Suprapubic skin (tissue), 4 donors: Measurements from ENCODE around the gene PEX6. TPM values are rescaled to one million over a fixed set of nuclear protein-coding genes. Genes with fewer than 3 reads are reported as not detected.
"Not testable (repeated sequence)": the region's sequence is repeated elsewhere in the genome, so short reads cannot be mapped to it uniquely, and the experiment has no call there.

ENCODE experiments used
- DNase-seq, 2 donors: peaks; one replicate each; pipeline ENCODE4 v3.0.0-alpha.2; 2019; ENCODE audit warnings: low spot score in 2 of 2
- H3K27ac ChIP-seq: fragments of 200-600 bp; sonication (generic); one replicate; pipeline ENCODE4 v1.5.1; 2019
- H3K27me3 ChIP-seq: fragments of 200-600 bp; sonication (generic); one replicate; pipeline ENCODE4 v1.5.1; 2019
- H3K36me3 ChIP-seq: fragments of 200-600 bp; sonication (generic); one replicate; pipeline ENCODE4 v1.5.1; 2019
- H3K4me1 ChIP-seq: fragments of 200-600 bp; sonication (generic); one replicate; pipeline ENCODE4 v1.5.1; 2019
- H3K4me3 ChIP-seq: fragments of 200-600 bp; sonication (generic); one replicate; pipeline ENCODE4 v1.5.1; 2019; ENCODE audit warnings: mild to moderate bottlenecking
- H3K9me3 ChIP-seq: fragments of 200-600 bp; sonication (generic); one replicate; pipeline ENCODE4 v1.5.1; 2019
- EP300 ChIP-seq: sonication (generic); formaldehyde crosslinking; IDR thresholded peaks from one replicate; pipeline ENCODE4 v1.6.1; 2017; ENCODE audit warnings: antibody characterized with exemption
- POLR2A ChIP-seq, 2 donors: fragments of 450-650 bp; IDR thresholded peaks; one replicate each; pipeline ENCODE4 v1.6.1; 2017; ENCODE audit warnings: antibody characterized with exemption in 2 of 2, mild to moderate bottlenecking in 2 of 2, moderate library complexity in 2 of 2
- POLR2AphosphoS5 ChIP-seq, 3 donors: sonication (generic); formaldehyde crosslinking; IDR thresholded peaks; one replicate each; pipeline ENCODE4 v1.6.1; 2017; ENCODE audit warnings: antibody characterized with exemption in 3 of 3
- WGBS: methylation state at CpG from one replicate; pipeline ENCODE4 v1.1.5; 2018; 5-methylcytosine and 5-hydroxymethylcytosine counted together
- total RNA-seq, 4 donors: library from RNA; depleted of rRNA; stranded (reverse); fragments of >200 nt; gene quantifications; one replicate each; pipeline ENCODE4 v1.1.0, GENCODE V29; 2016
- TF ChIP-seq, protein P1 (sequence below), 2 donors: fragments of 200-600 bp in 1 of 2; fragments of 450-650 bp in 1 of 2; sonication (generic) in 1 of 2; IDR thresholded peaks; one replicate each; pipeline ENCODE4 v1.5.1; 2016 to 2019; ENCODE audit warnings: antibody characterized with exemption in 2 of 2, mild to moderate bottlenecking in 1 of 2, moderate library complexity in 1 of 2

Gene PEX6
- total RNA-seq, 4 donors from 2014 or later: 18.6 to 48.0 (median 22.8) TPM

DNA sequence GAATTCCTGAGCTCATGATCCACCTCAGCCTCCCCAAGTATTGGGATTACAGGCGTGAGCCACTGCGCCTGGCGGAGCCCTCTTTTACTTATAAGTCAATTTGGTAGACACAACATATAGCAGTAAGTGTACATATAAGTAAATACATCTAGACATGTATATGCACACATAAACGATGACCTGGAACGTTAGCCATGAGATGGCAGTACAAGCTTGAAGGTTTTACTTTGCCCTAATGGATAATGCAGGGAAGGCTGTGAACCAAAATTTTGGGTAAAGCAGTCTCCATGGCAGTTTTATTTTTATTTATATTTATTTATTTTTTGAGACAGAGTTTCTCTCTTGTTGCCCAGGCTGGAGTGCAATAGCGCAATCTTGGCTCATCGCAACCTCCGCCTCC, 20.9 kb downstream of the PEX6 start:
- no peak overlapping the region for H3K4me3 ChIP-seq
- H3K36me3 ChIP-seq: no peaks in the 10 kb centered on the region
- H3K4me1 ChIP-seq: peaks cover 16% of the 10 kb centered on the region
- WGBS: 83% methylated on average over 8 of the region's 8 CpGs
- H3K27me3 ChIP-seq: no peaks in the 10 kb centered on the region
- TF ChIP-seq, protein P1, sequence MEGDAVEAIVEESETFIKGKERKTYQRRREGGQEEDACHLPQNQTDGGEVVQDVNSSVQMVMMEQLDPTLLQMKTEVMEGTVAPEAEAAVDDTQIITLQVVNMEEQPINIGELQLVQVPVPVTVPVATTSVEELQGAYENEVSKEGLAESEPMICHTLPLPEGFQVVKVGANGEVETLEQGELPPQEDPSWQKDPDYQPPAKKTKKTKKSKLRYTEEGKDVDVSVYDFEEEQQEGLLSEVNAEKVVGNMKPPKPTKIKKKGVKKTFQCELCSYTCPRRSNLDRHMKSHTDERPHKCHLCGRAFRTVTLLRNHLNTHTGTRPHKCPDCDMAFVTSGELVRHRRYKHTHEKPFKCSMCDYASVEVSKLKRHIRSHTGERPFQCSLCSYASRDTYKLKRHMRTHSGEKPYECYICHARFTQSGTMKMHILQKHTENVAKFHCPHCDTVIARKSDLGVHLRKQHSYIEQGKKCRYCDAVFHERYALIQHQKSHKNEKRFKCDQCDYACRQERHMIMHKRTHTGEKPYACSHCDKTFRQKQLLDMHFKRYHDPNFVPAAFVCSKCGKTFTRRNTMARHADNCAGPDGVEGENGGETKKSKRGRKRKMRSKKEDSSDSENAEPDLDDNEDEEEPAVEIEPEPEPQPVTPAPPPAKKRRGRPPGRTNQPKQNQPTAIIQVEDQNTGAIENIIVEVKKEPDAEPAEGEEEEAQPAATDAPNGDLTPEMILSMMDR (IDR thresholded peaks at IDR 0.05): no peak
- TF ChIP-seq EP300 (no peak), POLR2A (IDR thresholded peaks at IDR 0.05) (no peak), POLR2AphosphoS5 (IDR thresholded peaks at IDR 0.05) (no peak)
- no peaks in the 10 kb centered on the region for H3K9me3 ChIP-seq
- no peak for DNase-seq
- H3K27ac ChIP-seq: no peak overlapping the region

DNA sequence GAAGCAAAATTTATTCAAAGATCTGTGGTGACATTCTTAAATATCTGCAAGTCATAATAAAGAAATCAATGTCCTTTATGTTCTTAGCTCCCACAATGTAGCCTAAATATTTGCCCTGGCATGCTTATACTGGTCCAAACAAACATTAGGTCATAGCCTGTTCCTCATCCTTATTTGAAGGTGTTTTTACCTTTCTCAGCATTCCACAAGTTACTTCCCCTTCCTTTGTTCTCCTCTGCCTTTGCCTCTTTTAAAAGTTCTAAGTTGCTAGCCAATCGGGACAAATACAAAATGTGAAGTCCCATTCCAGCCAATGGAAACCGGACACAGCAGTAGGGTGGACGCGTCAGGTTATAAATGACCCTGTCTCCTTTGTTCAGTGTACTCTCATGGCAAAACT, 24.6 kb downstream of the PEX6 start:
- not testable (repeated sequence) for H3K4me1 ChIP-seq, H3K4me3 ChIP-seq
- WGBS: 92% methylated on average over 4 of the region's 4 CpGs

DNA sequence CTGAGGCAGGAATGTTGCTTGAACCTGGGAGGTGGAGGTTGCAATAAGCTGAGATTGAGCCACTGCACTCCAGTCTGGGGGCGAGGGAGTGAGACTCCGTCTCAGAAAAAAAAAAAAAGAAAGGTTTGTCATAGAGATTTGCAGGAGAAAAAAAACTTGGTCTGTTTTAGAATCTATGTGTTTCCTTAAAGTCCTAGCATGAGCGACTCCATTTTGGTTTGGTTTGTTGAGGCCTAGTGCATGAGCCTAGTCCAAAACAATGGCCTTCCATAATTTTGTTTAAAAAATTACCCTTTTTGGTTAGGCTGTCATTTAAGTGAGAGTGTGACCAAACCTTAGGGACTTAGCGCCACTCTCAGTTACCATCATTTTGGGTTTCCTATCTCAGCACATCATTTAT, 26.6 kb downstream of the PEX6 start:
- Histone ChIP-seq H3K9me3 (no peaks in the 10 kb centered on the region), H3K27me3 (no peaks in the 10 kb centered on the region), H3K27ac (no peak overlapping the region), H3K4me3 (no peak overlapping the region), H3K36me3 (no peaks in the 10 kb centered on the region), H3K4me1 (no peaks in the 10 kb centered on the region)
- 96% methylated on average over 4 of the region's 4 CpGs for WGBS
- DNase-seq: no peak
- TF ChIP-seq EP300 (no peak), POLR2A (IDR thresholded peaks at IDR 0.05) (no peak), POLR2AphosphoS5 (IDR thresholded peaks at IDR 0.05) (no peak)
- TF ChIP-seq, protein P1 (IDR thresholded peaks at IDR 0.05): no peak

More for the DNA sequence above, 24.6 kb downstream of the PEX6 start:
- H3K9me3 ChIP-seq, H3K36me3 ChIP-seq, H3K27ac ChIP-seq, H3K27me3 ChIP-seq, DNase-seq: not testable (repeated sequence)

DNA sequence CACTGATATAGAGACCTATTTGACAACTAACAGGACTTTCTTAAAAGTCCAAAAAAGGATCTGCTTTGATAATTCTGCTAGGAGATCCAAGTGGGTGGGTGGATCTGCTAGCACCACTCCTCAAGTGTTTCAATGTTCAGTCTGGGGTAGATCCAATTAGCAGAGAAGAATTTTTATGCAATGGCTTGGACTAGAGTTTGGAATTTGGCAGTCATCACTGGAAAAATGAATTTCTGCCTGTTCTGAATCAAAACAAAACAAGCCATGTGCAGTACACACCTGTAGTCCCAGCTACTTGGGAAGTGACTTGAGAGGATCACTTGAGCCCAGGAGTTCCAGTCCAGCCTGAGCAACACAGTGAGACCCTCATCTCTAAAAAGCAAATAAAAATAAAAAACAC, 31.0 kb downstream of the PEX6 start:
- TF ChIP-seq POLR2A (IDR thresholded peaks at IDR 0.05): no peak
- TF ChIP-seq, protein P1 (IDR thresholded peaks at IDR 0.05): no peak
- no peak for TF ChIP-seq EP300
- TF ChIP-seq POLR2AphosphoS5 (IDR thresholded peaks at IDR 0.05): no peak
- DNase-seq: no peak

DNA sequence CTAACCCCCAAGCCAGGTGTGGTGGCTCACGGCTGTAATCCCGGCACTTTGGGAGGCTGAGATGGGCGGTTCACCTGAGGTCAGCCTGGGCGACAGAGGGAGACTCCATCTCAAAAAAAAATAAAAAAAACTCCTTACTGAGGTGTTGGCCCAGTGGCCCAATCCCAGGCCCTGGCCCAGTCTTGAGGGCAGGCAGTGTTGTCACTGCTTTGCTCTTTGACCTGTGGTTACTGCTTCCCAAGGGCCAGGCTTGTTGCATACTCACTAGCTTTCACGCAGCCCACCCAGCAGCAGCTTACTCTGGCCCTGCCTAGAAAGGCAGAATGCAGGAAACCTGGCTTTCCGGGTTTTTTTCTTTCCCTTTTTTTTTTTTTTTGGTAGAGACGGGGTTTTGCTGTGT, 36.5 kb downstream of the PEX6 start:
- Histone ChIP-seq H3K9me3 (no peaks in the 10 kb centered on the region), H3K36me3 (peaks cover 55% of the 10 kb centered on the region), H3K4me1 (no peaks in the 10 kb centered on the region), H3K4me3 (no peak overlapping the region), H3K27ac (no peak overlapping the region), H3K27me3 (no peaks in the 10 kb centered on the region)
- no peak for DNase-seq
- no peak for TF ChIP-seq POLR2AphosphoS5 (IDR thresholded peaks at IDR 0.05)
- TF ChIP-seq, protein P1 (IDR thresholded peaks at IDR 0.05): no peak
- no peak for TF ChIP-seq POLR2A (IDR thresholded peaks at IDR 0.05)
- TF ChIP-seq EP300: no peak
- WGBS: 86% methylated on average over 7 of the region's 7 CpGs

More for the DNA sequence above, 31.0 kb downstream of the PEX6 start:
- Histone ChIP-seq H3K9me3 (no peaks in the 10 kb centered on the region), H3K27me3 (no peaks in the 10 kb centered on the region), H3K27ac (no peak overlapping the region), H3K4me1 (no peaks in the 10 kb centered on the region), H3K4me3 (no peak overlapping the region), H3K36me3 (peaks cover 12% of the 10 kb centered on the region)

DNA sequence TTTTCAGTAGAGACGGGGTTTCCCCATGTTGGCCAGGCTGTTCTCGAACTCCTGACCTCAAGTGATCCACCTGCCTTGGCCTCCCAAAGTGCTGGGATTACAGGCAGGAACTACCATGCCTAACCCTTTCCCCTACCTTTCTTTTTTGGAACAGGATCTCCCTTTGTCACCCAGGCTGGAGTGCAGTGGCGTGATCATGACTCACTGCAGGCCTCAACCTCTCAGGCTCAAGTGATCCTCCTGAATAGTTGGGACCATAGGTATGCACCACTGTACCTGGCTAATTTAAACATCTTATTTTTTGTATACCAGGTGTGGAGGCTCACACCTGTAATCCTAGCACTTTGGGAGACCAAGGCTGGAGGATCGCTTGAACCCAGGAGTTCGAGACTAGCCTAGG, 37.6 kb downstream of the PEX6 start:
- H3K4me1 ChIP-seq, H3K27me3 ChIP-seq, DNase-seq, H3K9me3 ChIP-seq, H3K4me3 ChIP-seq, H3K27ac ChIP-seq: not testable (repeated sequence)
- peaks cover 66% of the 10 kb centered on the region for H3K36me3 ChIP-seq
- 98% methylated on average over 5 of the region's 5 CpGs for WGBS
